Inflammatory macrophage treated with lipopolysaccharide for 1 hour (primary cell): ENCODE results near the gene PARVG.

Experiments
- DNase-seq, 2 donors: peaks; one replicate each; pipeline ENCODE4 v3.0.0-alpha.2; 2020 to 2022

PARVG gene, protein sequence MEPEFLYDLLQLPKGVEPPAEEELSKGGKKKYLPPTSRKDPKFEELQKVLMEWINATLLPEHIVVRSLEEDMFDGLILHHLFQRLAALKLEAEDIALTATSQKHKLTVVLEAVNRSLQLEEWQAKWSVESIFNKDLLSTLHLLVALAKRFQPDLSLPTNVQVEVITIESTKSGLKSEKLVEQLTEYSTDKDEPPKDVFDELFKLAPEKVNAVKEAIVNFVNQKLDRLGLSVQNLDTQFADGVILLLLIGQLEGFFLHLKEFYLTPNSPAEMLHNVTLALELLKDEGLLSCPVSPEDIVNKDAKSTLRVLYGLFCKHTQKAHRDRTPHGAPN

DNA sequence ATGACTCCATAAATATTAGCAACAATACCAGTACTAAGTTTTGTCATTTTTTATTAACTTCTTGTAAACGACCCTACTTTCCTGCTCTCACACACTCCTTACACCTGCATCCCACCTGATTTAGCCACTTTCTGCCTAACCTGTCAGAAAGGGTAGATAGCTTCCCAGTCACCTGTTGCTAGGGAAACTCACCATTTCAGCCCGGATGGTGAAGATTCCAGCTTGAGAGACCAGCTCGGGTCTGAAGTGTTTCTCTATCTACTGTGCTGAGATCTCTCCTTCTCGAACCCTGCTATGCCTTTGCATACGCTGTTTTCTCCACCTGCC is at the start of gene PARVG:
TSS of gene PARVG (plus strand) at position 220 of the 327 bp plus-strand sequence. CDS start 2,405 bp downstream, outside the sequence.
- DNase-seq: peak; percentile 35 to 49

DNA sequence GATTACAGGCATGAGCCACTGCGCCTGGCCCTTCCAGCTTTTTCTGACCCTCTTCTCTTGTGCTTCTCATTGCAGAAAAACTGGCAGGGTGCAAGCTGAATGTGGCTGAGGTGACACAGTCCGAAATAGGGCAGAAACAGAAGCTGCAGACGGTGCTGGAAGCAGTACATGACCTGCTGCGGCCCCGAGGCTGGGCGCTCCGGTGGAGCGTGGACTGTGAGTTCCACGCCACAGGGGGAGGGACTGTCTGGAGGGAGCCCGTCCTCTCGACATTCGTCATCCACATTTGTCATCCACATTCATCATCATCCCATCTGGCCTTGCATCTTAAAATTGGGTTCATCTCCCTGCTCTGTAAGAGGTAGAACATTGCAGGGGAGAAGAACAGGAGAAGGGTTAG is 49.3 kb upstream of the PARVG start:
- no peak for DNase-seq

DNA sequence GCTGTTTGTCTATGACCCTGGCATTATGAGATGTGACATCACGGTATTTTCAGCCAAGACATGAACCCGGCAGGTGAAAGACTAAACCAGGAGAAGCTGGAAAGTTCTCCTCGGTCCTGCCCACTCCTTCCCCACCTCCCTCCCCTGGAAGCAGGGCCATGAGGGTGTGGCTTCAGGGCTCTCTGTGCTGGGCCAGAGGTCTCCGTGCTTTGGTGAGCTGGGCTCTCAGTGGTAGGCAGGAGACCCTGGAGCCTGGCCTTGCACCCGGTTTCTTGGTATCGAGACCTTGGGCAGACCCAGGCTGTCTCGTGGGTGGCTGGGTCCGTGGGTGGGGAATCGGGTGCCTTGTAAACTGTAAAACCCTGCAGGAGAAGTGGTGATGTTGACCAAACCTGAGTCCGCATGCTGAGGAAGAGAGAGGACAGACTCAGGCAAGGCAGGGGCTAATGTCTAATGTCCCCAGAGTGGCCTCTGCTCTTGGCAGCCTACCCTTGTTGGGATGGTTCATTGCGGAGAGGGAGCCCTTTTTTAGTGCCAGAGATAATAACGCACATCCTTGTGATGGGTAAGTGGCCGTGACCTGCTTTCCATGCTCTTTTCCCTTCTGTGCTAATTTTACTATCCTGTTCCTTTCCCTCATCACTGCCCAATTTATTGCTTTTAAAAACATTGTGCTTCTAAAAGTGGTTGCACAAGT is 48.6 kb upstream of the PARVG start:
- DNase-seq: no peak

DNA sequence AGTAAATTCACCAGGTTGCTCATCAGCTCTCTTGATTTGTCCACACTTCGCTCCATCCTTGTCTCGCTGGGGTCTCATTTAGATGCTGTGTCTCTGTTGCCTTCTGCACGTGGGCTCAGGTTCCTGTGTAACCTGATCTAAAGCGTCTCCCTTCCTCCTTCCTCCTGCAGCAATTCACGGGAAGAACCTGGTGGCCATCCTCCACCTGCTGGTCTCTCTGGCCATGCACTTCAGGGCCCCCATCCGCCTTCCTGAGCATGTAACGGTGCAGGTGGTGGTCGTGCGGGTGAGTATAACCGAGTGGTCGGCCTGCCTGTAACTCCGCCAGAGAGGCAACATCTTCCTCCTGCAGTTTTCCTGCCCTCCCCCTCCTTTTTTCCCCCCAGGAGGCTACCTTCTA is 48.0 kb upstream of the PARVG start:
- no peak for DNase-seq

DNA sequence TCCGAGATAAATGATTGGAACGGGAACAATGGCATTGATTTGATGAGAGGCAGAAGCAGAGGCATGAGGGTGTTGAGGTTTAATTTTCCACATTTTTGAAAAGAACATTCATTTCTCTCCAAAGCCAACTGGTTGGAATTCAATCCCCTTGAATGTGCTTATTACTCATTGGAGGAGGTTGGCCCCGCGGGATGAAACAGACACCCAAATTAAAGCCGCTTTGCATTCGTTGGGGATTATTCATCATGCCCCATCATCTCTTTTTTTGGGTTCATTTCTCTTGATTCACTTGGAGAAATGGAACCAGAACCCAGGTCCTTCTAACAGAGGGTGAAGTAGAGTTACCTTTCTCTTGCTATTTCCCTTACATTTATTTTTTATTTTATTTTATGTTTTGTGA is 47.6 kb upstream of the PARVG start:
- no peak for DNase-seq

DNA sequence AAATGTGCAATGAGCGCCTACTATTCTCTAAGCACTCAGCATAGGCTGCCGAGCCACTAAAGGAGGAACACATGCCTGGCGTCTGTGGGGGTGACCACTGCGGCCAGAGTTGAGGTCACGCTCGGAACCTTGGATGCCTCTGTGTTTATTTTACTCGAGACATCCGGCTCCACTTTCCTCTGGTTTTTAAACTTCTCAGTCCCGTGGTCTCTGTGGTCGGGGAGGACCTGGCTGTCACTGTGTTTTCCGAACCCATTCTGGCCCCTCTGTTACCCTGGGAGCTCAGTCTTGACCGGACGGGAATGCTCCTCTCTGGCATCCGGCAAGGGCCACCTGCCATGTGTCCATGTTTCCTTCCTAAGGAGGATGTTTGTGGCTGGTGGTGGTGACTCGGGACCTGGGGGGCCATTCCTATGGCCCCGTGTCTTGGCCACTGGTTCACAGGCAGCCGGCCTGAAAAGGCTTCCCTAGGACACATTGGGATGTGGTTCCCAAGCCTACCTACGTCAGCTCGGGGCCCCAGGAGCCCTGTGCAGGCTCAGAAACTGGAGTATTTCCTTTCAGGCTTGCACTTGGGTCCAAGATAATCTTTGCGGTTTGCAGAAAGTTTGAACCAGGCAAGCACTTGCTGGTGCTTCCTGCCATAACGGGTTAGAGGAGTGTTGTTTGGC is 46.7 kb upstream of the PARVG start:
- peak in 1 of 2 donors; percentile 3 for DNase-seq

DNA sequence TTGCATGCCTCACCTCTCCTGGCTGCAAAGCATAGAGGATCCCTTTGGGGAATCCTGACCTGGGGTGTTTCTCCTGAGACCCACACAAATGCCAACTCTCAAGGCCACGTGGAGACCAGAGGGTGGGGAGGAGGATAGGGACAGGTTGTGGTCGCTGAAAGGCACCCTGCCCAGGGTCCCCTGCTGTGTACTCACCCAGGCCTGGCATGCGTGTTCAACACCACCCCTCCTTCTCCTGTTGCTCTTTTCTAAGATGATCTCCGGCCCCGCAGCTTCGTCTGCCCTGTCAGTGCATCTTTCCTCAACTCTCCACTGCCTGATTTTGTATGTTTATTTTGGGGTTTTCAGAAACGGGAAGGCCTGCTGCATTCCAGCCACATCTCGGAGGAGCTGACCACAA is 44.6 kb upstream of the PARVG start:
- no peak for DNase-seq

DNA sequence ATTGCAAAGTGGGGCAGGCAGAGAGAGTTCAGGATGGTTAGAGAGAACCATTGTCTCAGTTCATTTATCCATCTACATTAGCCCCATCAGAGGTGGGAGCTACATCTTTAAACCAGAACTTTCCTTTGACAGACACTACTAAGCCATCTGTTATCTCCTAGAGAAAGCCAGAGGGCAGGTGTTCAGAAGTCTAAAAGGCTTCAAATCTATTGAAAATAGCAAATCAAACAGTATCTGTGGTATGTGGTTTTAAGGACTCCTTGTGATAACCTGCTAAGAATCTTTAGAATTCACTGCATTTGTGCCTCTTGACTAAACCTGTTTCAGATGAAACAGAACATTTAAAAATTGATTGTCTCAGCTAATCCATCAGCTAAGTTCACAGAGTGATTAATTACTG is 43.9 kb upstream of the PARVG start:
- no peak for DNase-seq

DNA sequence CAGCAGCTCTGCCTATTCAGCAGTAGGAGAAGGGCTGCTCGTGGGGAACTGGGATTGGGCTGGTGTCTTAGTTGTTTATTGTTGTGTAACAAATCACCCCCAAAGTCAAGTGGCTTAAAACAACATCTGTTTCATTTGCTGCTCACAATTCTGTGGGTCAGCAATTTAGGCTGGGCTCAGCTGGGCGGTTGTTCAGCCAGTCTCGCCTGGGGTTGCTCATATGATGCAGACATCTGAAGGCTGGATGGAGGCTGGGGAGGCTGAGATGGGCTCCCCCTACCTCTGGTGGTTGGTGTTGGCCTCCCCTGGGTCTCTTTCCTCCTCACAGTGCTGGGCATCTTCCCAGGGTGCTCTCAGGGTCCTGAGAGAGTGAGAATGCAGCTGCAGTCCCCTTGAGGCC is 43.3 kb upstream of the PARVG start:
- no peak for DNase-seq

DNA sequence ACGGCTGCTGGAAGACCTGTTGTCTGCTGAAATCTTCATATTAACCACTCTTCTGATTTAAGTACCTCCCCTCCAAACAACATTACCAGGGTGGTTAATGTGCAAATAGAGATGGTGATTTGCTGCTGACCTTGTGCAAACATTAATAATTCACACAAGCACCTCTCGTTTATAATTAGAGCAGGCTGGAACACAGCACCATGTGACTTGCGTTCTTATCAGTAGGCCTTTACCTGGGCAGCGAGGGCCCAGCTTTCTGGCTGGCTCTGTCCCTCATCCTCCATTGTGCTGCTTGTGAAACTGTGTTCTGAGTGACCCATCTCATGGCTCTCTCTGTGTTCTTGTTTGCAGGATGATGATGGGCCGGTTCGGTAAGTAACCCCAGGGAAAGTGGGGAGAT is 41.0 kb upstream of the PARVG start:
- DNase-seq: no peak

DNA sequence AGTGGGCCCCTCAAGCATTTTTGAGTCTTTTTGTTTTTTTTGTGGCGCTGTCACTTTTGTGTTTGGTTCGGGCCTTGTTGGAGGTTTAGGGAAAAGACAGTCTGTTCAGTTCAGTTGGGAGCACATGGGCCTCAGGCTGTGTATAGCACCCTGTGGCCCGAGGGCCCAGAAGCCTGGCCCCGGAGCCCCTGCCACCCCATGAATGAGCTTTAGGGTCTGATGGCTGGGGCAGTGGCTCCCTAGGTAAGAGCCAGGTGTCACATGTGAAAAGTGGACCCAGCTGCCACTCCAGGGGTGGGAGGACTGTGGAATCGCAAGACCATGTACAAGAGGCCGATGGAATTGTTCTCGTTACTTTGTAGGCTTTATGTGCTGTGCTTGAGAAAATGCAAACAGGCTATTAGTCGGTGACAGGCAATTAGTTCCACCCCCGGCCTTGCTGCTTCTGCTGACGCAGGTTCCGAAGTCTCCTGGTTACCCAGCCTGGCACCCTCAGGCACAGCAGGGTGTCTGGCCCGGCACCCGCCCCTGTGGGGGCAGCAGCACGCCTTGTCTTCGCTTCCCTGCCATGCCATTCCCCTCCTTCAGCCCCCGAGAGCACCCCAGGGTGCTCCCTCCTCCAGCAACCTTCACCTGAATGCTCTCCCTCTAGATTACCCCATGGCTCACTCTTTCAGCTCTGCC is 38.2 kb upstream of the PARVG start:
- no peak for DNase-seq

DNA sequence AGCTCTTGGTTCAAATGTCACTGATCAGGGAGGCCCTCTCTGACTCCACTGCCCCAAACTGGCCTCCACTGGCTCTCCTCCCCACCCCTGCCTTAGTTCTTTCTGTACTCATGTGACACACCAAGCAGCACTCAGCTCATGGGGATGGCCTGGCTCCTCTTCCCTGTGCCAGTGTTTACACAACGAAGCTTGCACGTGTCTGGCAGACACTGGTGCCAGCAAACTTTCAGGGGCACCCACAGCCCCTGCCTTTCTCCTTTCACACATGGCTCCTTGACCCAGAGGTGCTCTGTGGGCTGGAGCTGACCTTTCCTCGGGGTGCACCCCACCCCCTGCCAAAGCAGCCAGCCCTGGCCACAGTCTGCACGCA is 37.6 kb upstream of the PARVG start:
- DNase-seq: no peak

DNA sequence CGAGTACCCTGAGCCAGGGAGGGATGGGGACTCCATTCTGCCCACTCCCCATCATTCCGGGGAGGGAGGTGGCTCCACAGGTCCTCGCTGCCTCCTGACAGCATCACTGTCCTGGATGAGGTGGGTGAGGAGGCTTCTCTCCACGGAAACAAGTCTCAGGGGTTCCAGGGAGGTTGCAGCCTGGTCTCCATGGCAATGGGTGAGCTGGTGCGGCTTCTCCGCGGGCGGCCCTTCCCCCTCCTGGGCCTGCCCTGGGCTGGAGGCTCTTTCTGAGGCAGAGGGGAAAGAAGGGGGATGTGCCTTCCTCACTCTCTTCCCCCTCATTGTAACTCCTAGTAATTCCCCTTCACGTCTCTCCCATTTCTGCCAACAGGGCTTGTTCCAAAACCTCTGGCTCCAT is 37.1 kb upstream of the PARVG start:
- no peak for DNase-seq

DNA sequence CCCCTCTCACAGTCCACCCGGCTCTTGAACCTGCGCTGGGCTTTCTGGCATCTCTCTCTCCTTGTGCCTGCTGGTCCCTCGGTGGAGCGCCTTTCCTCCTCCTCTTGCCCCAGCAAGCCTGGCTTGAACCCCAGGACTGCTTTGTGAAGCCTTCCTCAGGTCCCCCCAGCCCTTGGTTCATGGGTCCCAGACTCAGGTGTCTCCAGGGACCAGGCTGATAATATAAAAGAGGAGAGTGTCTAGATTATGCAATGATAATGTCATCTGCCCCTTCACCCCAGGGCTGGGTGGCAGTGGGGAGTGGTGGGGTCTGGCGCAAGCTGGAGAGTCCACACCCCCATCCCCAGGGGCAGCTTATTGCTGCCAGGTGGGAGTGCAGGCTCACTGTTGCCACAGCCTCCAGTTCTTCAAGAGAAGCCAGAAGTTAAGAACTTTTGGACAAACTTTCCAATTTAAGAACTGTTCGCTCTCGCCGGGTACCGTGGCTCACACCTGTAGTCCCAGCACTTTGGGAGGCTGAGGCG is 36.6 kb upstream of the PARVG start:
- DNase-seq: no peak

DNA sequence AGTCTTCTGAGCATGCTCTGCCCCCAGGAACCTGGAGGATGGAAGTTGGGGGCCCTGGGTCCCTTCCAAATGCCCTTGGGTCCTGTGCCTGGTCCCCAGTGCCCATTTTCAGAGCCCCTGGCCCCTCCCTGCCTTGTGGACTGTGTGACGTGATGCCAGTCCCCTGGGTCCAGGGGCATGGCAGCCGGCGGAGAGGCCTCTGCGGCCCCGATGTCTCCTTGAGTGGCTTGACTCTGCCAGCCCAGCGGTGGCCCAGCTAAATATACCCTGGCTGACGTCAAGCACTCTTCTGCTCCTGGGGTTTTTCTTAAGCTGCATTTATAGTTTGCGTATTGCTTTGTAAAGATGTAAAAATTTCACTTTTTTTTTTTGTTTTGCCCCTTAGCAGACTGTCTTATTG is 35.2 kb upstream of the PARVG start:
- no peak for DNase-seq

DNA sequence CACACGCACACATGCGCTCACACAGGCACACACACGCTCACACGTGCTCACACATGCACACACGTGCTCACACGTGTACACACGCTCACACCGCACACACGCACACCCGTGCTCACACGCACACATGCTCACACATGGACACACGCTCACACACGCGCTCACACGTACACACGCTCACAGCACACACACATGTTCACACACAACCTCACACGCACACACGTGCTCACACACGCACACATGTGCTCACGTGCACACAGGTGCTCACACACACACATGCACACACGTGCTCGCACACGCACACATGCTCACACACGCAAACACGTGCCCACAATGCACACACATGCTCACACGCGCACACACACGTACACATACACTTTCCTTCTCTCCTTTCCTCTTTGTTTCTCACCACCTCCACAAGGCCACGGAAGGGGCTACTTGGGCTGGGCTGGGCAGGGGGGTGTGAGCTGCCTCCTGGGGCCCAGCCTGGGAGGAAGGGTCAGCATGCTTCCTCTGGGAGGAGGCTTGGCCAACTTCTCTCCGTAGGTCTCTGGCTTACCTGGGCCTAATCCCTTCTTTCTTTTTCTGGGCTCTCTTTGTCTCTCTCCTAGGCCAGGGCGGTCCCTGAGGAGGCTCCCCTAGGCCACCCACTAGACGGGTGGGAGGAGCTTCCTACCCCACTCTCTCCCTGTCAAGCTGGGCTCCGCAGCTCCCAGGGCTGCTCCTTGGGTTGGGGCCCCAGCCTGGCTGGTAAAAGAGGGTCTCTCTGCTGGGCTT is 34.5 kb upstream of the PARVG start:
- DNase-seq: no peak

DNA sequence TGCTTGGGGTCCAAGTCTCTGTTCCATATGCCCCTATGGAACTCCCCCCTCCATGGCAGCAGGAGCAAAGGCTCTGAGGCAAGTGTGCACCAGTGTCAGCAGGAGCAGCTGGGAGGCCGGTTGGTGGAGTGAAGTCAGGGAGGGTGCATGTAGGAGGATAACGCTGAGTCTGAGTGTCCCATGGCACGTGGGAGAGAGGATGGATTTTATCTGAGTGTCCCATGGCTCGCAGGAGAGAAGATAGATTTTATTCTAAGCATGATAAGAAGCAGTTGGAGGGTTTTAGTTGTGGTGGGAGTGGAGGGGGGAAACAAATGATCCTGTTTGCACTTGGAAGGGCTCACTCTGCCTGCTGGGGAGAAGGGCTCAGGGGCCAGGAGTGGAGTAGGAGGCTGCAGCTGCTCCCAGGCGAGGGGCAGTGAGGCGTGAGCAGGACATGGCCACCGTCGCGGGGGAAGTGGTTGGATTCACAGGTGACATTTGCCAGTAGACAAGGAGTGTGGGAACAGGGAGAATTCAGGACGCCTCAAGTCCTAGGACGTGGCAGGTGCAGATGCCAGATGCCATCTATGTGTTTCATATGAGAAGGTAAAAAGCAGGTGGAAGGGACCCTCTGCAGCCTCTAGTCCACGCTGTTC is 33.6 kb upstream of the PARVG start:
- DNase-seq: no peak

DNA sequence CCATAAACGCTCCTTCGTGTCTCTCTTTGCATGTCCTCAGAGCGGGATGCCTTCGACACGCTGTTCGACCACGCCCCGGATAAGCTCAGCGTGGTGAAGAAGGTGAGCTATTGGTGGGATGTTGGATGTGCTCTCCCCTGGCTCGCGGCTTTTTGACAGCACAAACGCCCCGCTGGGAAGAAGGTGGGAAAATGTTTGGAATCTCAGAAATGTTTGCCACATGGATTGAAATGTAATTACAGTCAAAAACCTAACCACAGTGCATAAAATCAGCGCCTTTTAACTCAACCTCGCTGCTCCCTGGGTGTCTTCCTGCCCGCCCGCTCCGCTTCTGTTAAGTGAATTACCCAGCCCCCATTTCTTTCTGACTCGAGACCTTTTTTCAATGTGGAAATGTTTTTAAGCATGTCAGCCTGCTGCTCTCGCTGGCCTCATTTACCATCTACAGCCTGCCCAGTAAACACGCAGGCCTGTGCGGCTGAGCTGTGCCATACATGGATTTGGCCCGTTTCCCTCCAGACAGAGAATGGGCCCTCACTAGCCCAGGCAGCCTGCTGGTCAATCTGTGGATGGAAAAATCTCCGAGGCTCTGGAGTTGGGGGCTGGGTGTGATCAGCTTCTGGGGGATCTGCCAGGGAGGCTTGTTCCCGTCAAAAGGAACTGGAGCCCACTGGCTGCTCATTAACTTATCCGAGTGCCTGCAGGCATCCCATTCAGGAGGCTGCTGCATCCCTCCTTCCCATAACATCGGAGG is 32.7 kb upstream of the PARVG start:
- no peak for DNase-seq

DNA sequence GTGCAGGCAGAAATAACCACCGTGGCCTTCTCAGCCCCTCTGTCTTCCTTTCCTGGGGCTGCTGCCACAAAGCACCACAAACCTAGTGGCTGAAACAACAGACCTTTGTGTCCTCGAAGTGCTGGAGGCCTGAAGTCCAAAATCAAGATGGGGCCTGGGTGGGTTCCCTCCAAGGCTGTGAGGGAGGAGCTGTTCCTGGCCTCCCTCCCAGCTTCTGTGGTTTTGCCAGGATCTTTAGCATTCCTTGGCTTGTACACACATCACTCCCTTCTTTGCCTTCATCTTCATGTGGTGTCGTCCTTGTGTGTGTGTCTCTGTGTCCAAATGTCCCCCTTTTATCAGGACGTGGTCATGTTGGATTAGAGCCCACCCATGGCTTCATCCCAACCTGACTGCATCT is 29.0 kb upstream of the PARVG start:
- no peak for DNase-seq

DNA sequence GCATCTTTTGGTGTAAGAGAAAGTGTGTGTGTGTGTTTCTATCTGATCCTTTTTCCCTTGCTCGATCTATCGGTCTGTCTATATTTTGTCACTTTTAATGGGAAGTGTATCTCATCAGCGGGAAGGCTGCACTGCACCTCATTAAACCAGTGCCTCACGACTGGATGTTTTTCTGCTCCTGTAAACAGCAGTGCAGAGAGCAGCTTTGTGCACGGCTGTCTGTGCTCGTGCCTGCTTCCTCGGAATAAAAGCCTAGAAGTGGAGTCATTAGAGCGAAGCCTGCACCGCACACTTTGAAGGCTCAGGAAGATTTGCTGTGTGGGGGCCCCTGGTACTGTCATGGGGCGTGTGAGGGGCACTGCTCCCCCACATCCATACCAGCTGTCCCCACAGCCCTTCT is 27.0 kb upstream of the PARVG start:
- no peak for DNase-seq

DNA sequence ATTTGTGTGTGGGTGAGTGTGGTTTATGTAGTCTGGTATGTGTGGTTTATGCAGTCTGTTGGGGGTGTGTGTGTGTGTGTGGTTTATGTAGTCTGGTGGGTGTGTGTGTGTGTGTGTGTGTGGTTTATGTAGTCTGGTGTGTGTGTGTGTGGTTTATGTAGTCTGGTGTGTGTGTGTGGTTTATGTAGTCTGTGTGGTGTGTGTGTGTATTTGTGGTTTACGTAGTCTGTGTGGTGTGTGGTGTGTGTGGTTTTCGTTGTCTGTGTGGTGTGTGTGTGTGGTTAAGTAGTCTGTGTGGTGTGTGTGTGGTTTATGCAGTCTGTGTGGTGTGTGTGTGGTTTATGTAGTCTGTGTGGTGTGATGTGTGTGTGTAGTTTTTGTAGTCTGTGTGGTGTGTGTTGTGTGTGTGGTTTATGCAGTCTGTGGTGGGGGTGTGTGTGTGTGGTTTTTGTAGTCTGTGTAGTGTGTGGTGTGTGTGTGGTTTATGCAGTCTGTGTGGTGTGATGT is 26.2 kb upstream of the PARVG start:
- no peak for DNase-seq
